GM19193 (cell line): ENCODE results near the gene SMC4.

Source experiments
- POLR2A ChIP-seq: IDR thresholded peaks from 4 replicates; pipeline ENCODE4 v1.6.1; 2011; ENCODE audit not compliant: insufficient read depth, insufficient read length; ENCODE audit errors: extremely low read depth

Gene SMC4

GRCh38 chr3:160412477-160412876 lies 13.0 kb downstream of the SMC4 start:
- no peak for TF ChIP-seq POLR2A

DNA sequence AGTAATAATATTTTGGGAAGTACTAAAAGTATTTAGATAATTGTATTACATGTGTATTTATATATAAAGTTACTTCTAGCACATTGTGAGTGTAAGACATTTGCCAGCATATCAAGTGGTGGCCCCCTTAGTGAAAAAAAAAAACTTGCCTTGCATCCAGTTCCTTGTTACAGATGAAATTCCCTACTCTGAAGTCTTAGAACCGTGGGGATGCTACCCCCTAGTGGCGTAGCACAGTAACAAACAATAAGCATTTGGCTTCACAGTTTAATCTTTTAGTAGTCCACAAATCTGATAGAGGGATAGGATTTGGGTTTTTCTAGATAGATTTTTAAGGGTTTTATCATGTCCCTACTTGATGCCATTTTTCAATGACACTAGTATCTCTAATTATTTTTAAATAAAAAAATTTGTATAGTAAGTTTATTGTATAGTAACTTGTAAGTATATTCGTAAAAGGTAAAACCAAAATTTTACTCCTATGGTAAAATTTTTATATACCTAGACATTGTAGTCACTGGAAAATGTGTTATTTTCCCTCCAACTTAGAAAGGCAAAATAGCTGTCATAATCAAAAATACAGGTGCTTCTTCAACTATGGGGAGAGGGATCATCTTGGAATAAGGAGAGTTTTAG lies 14.3 kb downstream of the SMC4 start:
- no peak for TF ChIP-seq POLR2A

- no peak for TF ChIP-seq POLR2A
Observed at GRCh38 chr3:160417311-160417710, 17.9 kb downstream of the SMC4 start.

- no peak for TF ChIP-seq POLR2A
Observed at GRCh38 chr3:160427832-160428424, 28.5 kb downstream of the SMC4 start.

DNA sequence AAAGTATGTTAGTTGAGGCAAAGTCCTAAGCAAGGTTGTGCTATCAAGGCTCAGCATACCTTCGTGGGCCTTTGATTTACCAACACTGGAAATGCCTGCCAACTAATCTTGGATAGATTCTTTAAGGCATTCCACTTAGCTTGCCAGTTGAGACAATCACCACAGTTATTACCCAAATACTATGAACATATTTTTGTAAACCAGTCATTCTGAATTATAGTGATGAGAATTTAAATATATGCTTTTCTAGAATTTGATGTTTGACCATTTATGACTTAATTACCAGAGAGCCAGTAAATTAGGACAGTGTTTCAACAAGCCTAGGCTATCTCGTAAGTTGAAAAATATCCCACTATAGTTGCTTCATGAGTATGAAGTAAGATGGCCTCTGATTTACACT lies 34.6 kb downstream of the SMC4 start:
- no peak for TF ChIP-seq POLR2A

- no peak for TF ChIP-seq POLR2A
Observed at GRCh38 chr3:160435095-160435494, 35.6 kb downstream of the SMC4 start.

DNA sequence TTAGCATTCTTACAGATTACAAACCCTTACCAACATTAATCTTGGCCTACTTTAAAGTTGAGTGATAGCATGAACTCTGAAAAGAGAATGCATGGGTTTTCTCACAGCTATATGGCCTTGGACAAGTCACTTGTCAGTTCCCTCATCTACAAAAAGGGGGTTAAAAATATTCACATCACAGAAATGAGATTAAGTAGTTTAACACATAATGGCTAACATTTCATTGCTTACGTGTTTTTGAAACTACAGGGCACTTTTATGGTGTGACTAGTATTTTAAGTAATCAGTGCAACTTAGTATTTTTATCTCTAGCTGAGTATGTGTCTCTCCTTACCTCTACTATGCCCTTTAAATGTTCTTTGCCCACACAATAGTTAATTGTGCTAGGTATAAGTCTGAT lies 36.3 kb downstream of the SMC4 start:
- TF ChIP-seq POLR2A, result no peak

- no peak for TF ChIP-seq POLR2A
Observed at GRCh38 chr3:160437083-160437455, 37.6 kb downstream of the SMC4 start.

GRCh38 chr3:160440687-160441086 lies 41.2 kb downstream of the SMC4 start:
- TF ChIP-seq POLR2A, result no peak

DNA sequence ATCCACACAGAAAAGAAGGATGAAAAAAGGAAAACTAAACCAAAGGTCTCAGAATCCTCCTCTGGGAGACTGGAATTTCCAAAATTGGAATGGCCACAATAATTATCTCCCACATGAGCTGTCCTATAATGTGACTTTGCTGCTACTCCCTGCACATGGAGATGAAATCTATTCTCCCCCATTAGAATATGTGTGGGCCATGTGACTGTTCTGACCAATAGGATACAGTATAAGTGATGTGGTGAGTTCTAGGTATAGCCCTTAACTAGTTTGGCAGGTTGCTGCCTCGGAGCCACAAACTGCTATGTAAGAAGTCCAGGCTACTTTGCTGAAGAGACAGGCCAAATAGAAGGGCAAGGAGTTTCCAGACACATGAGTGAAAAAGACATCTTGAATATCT lies 45.0 kb downstream of the SMC4 start:
- TF ChIP-seq POLR2A, result no peak

DNA sequence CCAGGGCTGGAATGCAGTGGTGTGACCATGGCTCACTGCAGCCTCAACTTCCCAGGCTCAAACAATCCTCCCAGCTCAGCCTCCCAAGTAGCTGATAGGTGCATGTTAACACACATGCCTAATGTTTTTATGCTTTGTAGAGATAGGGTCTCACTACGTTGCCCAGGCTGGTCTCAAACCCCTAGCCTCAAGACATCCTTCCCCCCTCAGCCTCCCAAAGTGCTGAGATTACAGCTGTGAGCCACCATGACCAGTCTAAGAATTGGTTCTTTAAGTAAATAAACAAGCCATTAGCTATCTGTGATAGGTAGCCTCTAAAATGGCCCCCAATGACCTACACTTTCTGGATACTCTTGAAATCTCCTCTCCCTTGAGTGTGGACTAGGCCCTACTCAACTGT lies 46.4 kb downstream of the SMC4 start:
- no peak for TF ChIP-seq POLR2A

DNA sequence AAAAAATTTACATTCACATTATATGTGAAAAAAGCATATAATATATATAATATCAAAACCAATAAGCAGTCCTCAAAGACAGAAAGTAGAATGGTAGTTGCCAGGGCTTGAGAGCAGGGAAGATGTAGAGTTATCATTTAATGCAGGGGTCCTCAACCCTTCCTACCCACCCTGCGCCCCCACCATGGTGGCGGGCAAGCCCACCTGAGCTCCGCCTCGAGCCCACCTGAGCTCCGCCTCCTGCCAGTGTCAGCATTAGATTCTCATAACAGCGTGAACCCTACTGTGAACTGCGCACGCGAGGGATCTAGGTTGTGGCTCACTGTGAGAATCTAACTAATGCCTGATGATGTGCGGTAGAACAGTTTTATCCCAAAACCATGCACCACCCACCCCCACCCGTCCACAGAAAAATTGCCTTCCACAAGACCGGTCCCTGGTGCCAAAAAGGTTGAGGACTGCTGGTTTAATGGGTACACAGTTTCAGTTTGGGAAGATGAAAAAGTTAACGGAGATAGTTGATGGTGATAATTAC lies 47.1 kb downstream of the SMC4 start:
- no peak for TF ChIP-seq POLR2A

DNA sequence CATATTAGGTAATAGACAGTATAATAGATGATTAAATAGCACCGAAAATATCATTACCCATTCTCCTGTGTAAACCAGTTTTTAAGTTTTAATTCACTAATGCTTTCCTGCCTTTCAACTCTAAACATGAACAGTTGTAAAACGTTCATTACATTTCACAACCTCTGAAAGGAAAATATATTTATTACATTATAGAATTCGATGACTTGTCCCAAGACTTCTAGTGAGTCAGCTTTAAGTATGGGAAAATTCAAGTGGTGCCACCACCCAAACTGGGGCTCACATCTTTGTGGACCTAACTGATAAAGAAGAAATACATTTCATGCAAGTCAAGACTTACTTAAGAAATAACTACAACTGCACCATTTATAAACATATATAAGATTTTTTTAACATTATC lies 48.1 kb downstream of the SMC4 start:
- TF ChIP-seq POLR2A, result no peak

DNA sequence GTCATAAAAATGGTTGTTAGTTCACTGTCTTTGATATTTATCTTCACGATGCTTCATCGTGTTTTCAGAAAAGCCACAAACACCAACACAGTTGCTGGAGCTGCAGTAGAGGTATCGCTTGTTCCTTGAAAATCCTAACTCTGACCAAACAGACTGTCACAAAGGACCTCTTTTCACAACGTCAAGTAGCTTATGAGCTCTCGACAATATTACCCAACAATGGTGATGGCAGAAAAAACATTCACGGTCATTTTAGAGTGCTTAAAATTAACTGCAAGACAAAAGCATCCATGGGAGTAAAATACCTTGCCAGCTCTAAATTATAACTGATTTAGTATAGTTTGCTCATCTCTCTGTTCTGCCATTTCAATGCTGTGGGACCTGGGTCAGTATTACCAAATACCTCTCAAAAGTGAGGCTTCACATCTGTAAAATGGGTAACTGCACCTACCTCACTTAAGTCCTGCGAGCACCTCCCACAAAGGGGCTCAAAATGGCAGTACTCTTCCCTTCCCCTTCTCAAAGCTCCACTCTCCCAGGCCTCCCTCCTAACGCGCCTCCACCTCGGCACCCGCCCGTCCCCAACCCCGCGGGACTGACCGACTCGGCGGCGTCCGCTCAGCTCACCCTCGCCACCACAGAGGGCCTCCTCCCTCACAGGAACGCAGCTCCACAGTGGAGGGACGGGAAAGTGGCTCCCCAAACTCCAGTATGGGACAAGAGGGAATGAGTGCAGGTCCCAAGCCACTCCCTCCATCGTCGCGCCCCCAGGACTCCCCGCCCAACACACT lies 49.6 kb downstream of the SMC4 start:
- TF ChIP-seq POLR2A, result no peak

GRCh38 chr3:160449636-160450598 lies 50.5 kb downstream of the SMC4 start, which contains the start of gene TRIM59:
TSS of gene TRIM59 (minus strand) at chr3:160449786. CDS start at chr3:160439183, 10,603 bp downstream.
- TF ChIP-seq POLR2A, result peak; percentile 94
